ENCODE measurements around the gene AAR2. TPM values are rescaled to one million over a fixed set of nuclear protein-coding genes. Genes with fewer than 3 reads are reported as not detected.

Gene AAR2
- polyA plus RNA-seq, 4 donors: 15.7 to 29.3 (median 23.2) TPM

GRCh38 chr20:36297656-36298055 is 61.4 kb downstream of the AAR2 start:
- Histone ChIP-seq H3K4me3 (ENCODE audit: low read depth in 1 of 3, low read length in 3 of 3) (no peak overlapping the region), H3K4me1 (ENCODE audit: control insufficient read depth in 3 of 3, insufficient read depth in 2 of 3, low read depth in 1 of 3, low read length in 2 of 3) (no peaks in the 10 kb centered on the region), H3K36me3 (ENCODE audit: control insufficient read depth in 3 of 3, insufficient read depth in 2 of 3, low read depth in 1 of 3, low read length in 3 of 3) (no peaks in the 10 kb centered on the region), H3K27ac (ENCODE audit: low read depth in 1 of 3, low read length in 2 of 3) (no peak overlapping the region), H3K27me3 (ENCODE audit: control insufficient read depth in 3 of 3, insufficient read depth in 3 of 3, low read length in 3 of 3) (peaks cover 0 to 8% (median 2%) of the 10 kb centered on the region in 3 donors), H3K9me3 (ENCODE audit: control insufficient read depth in 2 of 2, insufficient read depth in 1 of 2, low read depth in 1 of 2, low read length in 1 of 2) (no peaks in the 10 kb centered on the region)
- no peak for FAIRE-seq
- 55 to 63% (median 59%) methylated on average over 5 of the region's 5 CpGs for WGBS, 3 donors
- no peak for DNase-seq

- FAIRE-seq: no peak
- Histone ChIP-seq H3K4me3 (ENCODE audit: low read depth in 1 of 3, low read length in 3 of 3) (no peak overlapping the region), H3K4me1 (ENCODE audit: control insufficient read depth in 3 of 3, insufficient read depth in 2 of 3, low read depth in 1 of 3, low read length in 2 of 3) (no peaks in the 10 kb centered on the region), H3K27me3 (ENCODE audit: control insufficient read depth in 3 of 3, insufficient read depth in 3 of 3, low read length in 3 of 3) (peaks cover 0 to 12% (median 5%) of the 10 kb centered on the region in 3 donors), H3K9me3 (ENCODE audit: control insufficient read depth in 2 of 2, insufficient read depth in 1 of 2, low read depth in 1 of 2, low read length in 1 of 2) (no peaks in the 10 kb centered on the region), H3K36me3 (ENCODE audit: control insufficient read depth in 3 of 3, insufficient read depth in 2 of 3, low read depth in 1 of 3, low read length in 3 of 3) (no peaks in the 10 kb centered on the region), H3K27ac (ENCODE audit: low read depth in 1 of 3, low read length in 2 of 3) (no peak overlapping the region)
- WGBS, 3 donors: 63 to 77% (median 76%) methylated on average over 3 of the region's 3 CpGs
- no peak for DNase-seq
Measured at GRCh38 chr20:36298061-36298460, 61.8 kb downstream of the AAR2 start.

- H3K9me3 ChIP-seq (ENCODE audit: control insufficient read depth in 2 of 2, insufficient read depth in 1 of 2, low read depth in 1 of 2, low read length in 1 of 2): no peaks in the 10 kb centered on the region
- no peaks in the 10 kb centered on the region for H3K4me1 ChIP-seq (ENCODE audit: control insufficient read depth in 3 of 3, insufficient read depth in 2 of 3, low read depth in 1 of 3, low read length in 2 of 3)
- no peak overlapping the region for H3K4me3 ChIP-seq (ENCODE audit: low read depth in 1 of 3, low read length in 3 of 3)
- WGBS, 3 donors: 78 to 79% (median 79%) methylated on average over 11 of the region's 11 CpGs
- FAIRE-seq (no peak), DNase-seq (no peak)
- no peak overlapping the region for H3K27ac ChIP-seq (ENCODE audit: low read depth in 1 of 3, low read length in 2 of 3)
- H3K36me3 ChIP-seq (ENCODE audit: control insufficient read depth in 3 of 3, insufficient read depth in 2 of 3, low read depth in 1 of 3, low read length in 3 of 3): no peaks in the 10 kb centered on the region
- peaks cover 0 to 19% (median 9%) of the 10 kb centered on the region in 3 donors for H3K27me3 ChIP-seq (ENCODE audit: control insufficient read depth in 3 of 3, insufficient read depth in 3 of 3, low read length in 3 of 3)
Measured at GRCh38 chr20:36298795-36299339, 62.6 kb downstream of the AAR2 start.

GRCh38 chr20:36299459-36299858 is 63.2 kb downstream of the AAR2 start:
- 55 to 76% (median 64%) methylated on average over 4 of the region's 4 CpGs for whole genome bisulfite sequencing, 3 donors
- Histone ChIP-seq H3K36me3 (ENCODE audit: control insufficient read depth in 3 of 3, insufficient read depth in 2 of 3, low read depth in 1 of 3, low read length in 3 of 3) (no peaks in the 10 kb centered on the region), H3K27ac (ENCODE audit: low read depth in 1 of 3, low read length in 2 of 3) (no peak overlapping the region), H3K27me3 (ENCODE audit: control insufficient read depth in 3 of 3, insufficient read depth in 3 of 3, low read length in 3 of 3) (peaks cover 0 to 22% (median 12%) of the 10 kb centered on the region in 3 donors), H3K9me3 (ENCODE audit: control insufficient read depth in 2 of 2, insufficient read depth in 1 of 2, low read depth in 1 of 2, low read length in 1 of 2) (no peaks in the 10 kb centered on the region), H3K4me1 (ENCODE audit: control insufficient read depth in 3 of 3, insufficient read depth in 2 of 3, low read depth in 1 of 3, low read length in 2 of 3) (no peaks in the 10 kb centered on the region), H3K4me3 (ENCODE audit: low read depth in 1 of 3, low read length in 3 of 3) (no peak overlapping the region)
- no peak for DNase-seq
- FAIRE-seq: no peak

GRCh38 chr20:36301359-36302119 is 65.3 kb downstream of the AAR2 start:
- Histone ChIP-seq H3K9me3 (ENCODE audit: control insufficient read depth in 2 of 2, insufficient read depth in 1 of 2, low read depth in 1 of 2, low read length in 1 of 2) (no peaks in the 10 kb centered on the region), H3K4me3 (ENCODE audit: low read depth in 1 of 3, low read length in 3 of 3) (no peak overlapping the region), H3K27ac (ENCODE audit: low read depth in 1 of 3, low read length in 2 of 3) (no peak overlapping the region), H3K4me1 (ENCODE audit: control insufficient read depth in 3 of 3, insufficient read depth in 2 of 3, low read depth in 1 of 3, low read length in 2 of 3) (peaks cover 0 to 1% (median 0%) of the 10 kb centered on the region in 3 donors), H3K36me3 (ENCODE audit: control insufficient read depth in 3 of 3, insufficient read depth in 2 of 3, low read depth in 1 of 3, low read length in 3 of 3) (no peaks in the 10 kb centered on the region), H3K27me3 (ENCODE audit: control insufficient read depth in 3 of 3, insufficient read depth in 3 of 3, low read length in 3 of 3) (peaks cover 13 to 39% (median 26%) of the 10 kb centered on the region in 3 donors)
- DNase-seq: no peak
- no peak for FAIRE-seq
- 55 to 67% (median 67%) methylated on average over 7 of the region's 7 CpGs for WGBS, 3 donors

GRCh38 chr20:36303020-36303595 is 66.8 kb downstream of the AAR2 start:
- FAIRE-seq (no peak), DNase-seq (no peak)
- no peaks in the 10 kb centered on the region for H3K9me3 ChIP-seq (ENCODE audit: control insufficient read depth in 2 of 2, insufficient read depth in 1 of 2, low read depth in 1 of 2, low read length in 1 of 2)
- H3K36me3 ChIP-seq (ENCODE audit: control insufficient read depth in 3 of 3, insufficient read depth in 2 of 3, low read depth in 1 of 3, low read length in 3 of 3): no peaks in the 10 kb centered on the region
- 33 to 48% (median 35%) methylated on average over 14 of the region's 14 CpGs for WGBS, 3 donors
- H3K27ac ChIP-seq (ENCODE audit: low read depth in 1 of 3, low read length in 2 of 3): no peak overlapping the region
- peaks cover 0 to 4% (median 0%) of the 10 kb centered on the region in 3 donors for H3K4me1 ChIP-seq (ENCODE audit: control insufficient read depth in 3 of 3, insufficient read depth in 2 of 3, low read depth in 1 of 3, low read length in 2 of 3)
- H3K27me3 ChIP-seq (ENCODE audit: control insufficient read depth in 3 of 3, insufficient read depth in 3 of 3, low read length in 3 of 3): peaks cover 13 to 55% (median 41%) of the 10 kb centered on the region in 3 donors
- no peak overlapping the region for H3K4me3 ChIP-seq (ENCODE audit: low read depth in 1 of 3, low read length in 3 of 3)

- H3K36me3 ChIP-seq (ENCODE audit: control insufficient read depth in 3 of 3, insufficient read depth in 2 of 3, low read depth in 1 of 3, low read length in 3 of 3): no peaks in the 10 kb centered on the region
- WGBS, 3 donors: 47 to 75% (median 64%) methylated on average over 1 of the region's 1 CpG
- FAIRE-seq (no peak), DNase-seq (no peak)
- no peaks in the 10 kb centered on the region for H3K9me3 ChIP-seq (ENCODE audit: control insufficient read depth in 2 of 2, insufficient read depth in 1 of 2, low read depth in 1 of 2, low read length in 1 of 2)
- H3K27ac ChIP-seq (ENCODE audit: low read depth in 1 of 3, low read length in 2 of 3): no peak overlapping the region
- peaks cover 0 to 4% (median 0%) of the 10 kb centered on the region in 3 donors for H3K4me1 ChIP-seq (ENCODE audit: control insufficient read depth in 3 of 3, insufficient read depth in 2 of 3, low read depth in 1 of 3, low read length in 2 of 3)
- no peak overlapping the region for H3K4me3 ChIP-seq (ENCODE audit: low read depth in 1 of 3, low read length in 3 of 3)
- peaks cover 13 to 62% (median 42%) of the 10 kb centered on the region in 3 donors for H3K27me3 ChIP-seq (ENCODE audit: control insufficient read depth in 3 of 3, insufficient read depth in 3 of 3, low read length in 3 of 3)
Measured at GRCh38 chr20:36303831-36304230, 67.6 kb downstream of the AAR2 start.

- Histone ChIP-seq H3K9me3 (ENCODE audit: control insufficient read depth in 2 of 2, insufficient read depth in 1 of 2, low read depth in 1 of 2, low read length in 1 of 2) (no peaks in the 10 kb centered on the region), H3K4me3 (ENCODE audit: low read depth in 1 of 3, low read length in 3 of 3) (no peak overlapping the region), H3K36me3 (ENCODE audit: control insufficient read depth in 3 of 3, insufficient read depth in 2 of 3, low read depth in 1 of 3, low read length in 3 of 3) (no peaks in the 10 kb centered on the region), H3K27ac (ENCODE audit: low read depth in 1 of 3, low read length in 2 of 3) (no peak overlapping the region), H3K4me1 (ENCODE audit: control insufficient read depth in 3 of 3, insufficient read depth in 2 of 3, low read depth in 1 of 3, low read length in 2 of 3) (peaks cover 0 to 4% (median 0%) of the 10 kb centered on the region in 3 donors), H3K27me3 (ENCODE audit: control insufficient read depth in 3 of 3, insufficient read depth in 3 of 3, low read length in 3 of 3) (peaks cover 13 to 67% (median 51%) of the 10 kb centered on the region in 3 donors)
- DNase-seq (no peak), FAIRE-seq (no peak)
- WGBS, 3 donors: 25 to 46% (median 36%) methylated on average over 10 of the region's 10 CpGs
Measured at GRCh38 chr20:36304786-36305495, 68.7 kb downstream of the AAR2 start.
